Liver (tissue), 3 donors: ENCODE measurements around the gene LSM12.

Source experiments
- CTCF ChIP-seq: fragments of 150-350 bp; IDR thresholded peaks from 2 replicates; pipeline ENCODE4 v1.5.1; 2017; ENCODE audit warnings: improper control_type of control experiment, low read depth, low read length; ENCODE audit not compliant: missing input control
- FOXA1 ChIP-seq: IDR thresholded peaks from 2 replicates; pipeline ENCODE4 v1.6.1; 2016; ENCODE audit warnings: antibody characterized with exemption
- HNF4G ChIP-seq: IDR thresholded peaks from 2 replicates; pipeline ENCODE4 v1.6.1; 2016; ENCODE audit warnings: antibody characterized with exemption
- RXRA ChIP-seq, 2 donors: IDR thresholded peaks; 2 replicates each; pipeline ENCODE4 v1.6.1; 2017 to 2018; ENCODE audit warnings: antibody characterized with exemption in 2 of 2, mild to moderate bottlenecking in 1 of 2
- TF ChIP-seq, protein P1 (sequence below): IDR thresholded peaks from 2 replicates; pipeline ENCODE4 v1.6.1; 2016; ENCODE audit warnings: antibody characterized with exemption
- TF ChIP-seq, protein P2 (sequence below): IDR thresholded peaks from 2 replicates; pipeline ENCODE4 v1.6.1; 2016; ENCODE audit warnings: antibody characterized with exemption
- donor health status: healthy.
- donor health status: healthy.

DNA sequence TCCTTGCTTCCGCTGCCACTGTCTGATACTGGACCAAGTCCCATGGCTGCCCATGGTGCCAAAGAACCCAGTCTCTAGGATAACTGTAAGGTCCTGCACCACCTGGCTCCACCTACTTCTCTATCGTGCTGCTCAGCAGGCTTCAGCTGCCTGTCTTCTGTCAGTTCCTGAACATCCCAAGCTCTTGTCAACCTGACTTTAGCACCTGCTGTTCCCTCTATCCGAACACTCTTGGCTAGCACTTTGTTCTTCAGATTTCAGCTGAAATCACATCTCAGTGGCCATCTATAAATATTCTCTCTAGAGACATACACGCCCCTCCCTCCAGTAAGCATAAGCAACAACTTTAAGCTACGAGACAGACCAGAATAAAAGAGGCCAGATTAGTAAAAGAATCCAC lies 36.7 kb downstream of the LSM12 start:
- TF ChIP-seq CTCF (no peak), RXRA (IDR thresholded peaks at IDR 0.05) (no peak), FOXA1 (no peak), HNF4G (no peak)
- TF ChIP-seq, protein P1, sequence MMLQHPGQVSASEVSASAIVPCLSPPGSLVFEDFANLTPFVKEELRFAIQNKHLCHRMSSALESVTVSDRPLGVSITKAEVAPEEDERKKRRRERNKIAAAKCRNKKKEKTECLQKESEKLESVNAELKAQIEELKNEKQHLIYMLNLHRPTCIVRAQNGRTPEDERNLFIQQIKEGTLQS = no peak
- TF ChIP-seq, protein P2, sequence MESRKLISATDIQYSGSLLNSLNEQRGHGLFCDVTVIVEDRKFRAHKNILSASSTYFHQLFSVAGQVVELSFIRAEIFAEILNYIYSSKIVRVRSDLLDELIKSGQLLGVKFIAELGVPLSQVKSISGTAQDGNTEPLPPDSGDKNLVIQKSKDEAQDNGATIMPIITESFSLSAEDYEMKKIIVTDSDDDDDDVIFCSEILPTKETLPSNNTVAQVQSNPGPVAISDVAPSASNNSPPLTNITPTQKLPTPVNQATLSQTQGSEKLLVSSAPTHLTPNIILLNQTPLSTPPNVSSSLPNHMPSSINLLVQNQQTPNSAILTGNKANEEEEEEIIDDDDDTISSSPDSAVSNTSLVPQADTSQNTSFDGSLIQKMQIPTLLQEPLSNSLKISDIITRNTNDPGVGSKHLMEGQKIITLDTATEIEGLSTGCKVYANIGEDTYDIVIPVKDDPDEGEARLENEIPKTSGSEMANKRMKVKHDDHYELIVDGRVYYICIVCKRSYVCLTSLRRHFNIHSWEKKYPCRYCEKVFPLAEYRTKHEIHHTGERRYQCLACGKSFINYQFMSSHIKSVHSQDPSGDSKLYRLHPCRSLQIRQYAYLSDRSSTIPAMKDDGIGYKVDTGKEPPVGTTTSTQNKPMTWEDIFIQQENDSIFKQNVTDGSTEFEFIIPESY = no peak
